Uterus (tissue), 4 donors: ENCODE results near the gene MYO16. TPM values are rescaled to one million over a fixed set of nuclear protein-coding genes. Genes with fewer than 3 reads are reported as not detected.

Experiments
- DNase-seq, 2 donors: peaks; one replicate each; pipeline ENCODE4 v3.0.0-alpha.2; 2019 to 2020
- H3K27ac ChIP-seq, 2 donors: fragments of 200-600 bp; sonication (generic); 1 replicate in 1 of 2; 2 replicates in 1 of 2; pipeline ENCODE4 v1.5.1; 2016 to 2018
- H3K27me3 ChIP-seq, 2 donors: fragments of 200-600 bp; sonication (generic); one replicate each; pipeline ENCODE4 v1.5.1; 2018 to 2019; ENCODE audit warnings: control low read depth in 1 of 2
- H3K36me3 ChIP-seq, 2 donors: fragments of 200-600 bp; sonication (generic); one replicate each; pipeline ENCODE4 v1.5.1; 2019; ENCODE audit warnings: control low read depth in 1 of 2
- H3K4me1 ChIP-seq, 2 donors: fragments of 200-600 bp; sonication (generic); one replicate each; pipeline ENCODE4 v1.5.1; 2018 to 2019; ENCODE audit warnings: control low read depth in 1 of 2
- H3K4me3 ChIP-seq, 2 donors: fragments of 200-600 bp; sonication (generic); 1 replicate in 1 of 2; 2 replicates in 1 of 2; pipeline ENCODE4 v1.5.1; 2018 to 2019; ENCODE audit warnings: mild to moderate bottlenecking in 1 of 2
- H3K9me3 ChIP-seq, 2 donors: fragments of 200-600 bp; sonication (generic); one replicate each; pipeline ENCODE4 v1.5.1; 2019; ENCODE audit warnings: control low read depth in 1 of 2
- CTCF ChIP-seq, 4 experiments: fragments of 200-600 bp in 2 of 4; fragments of 450-650 bp in 2 of 4; sonication (generic) in 2 of 4; IDR thresholded peaks; one replicate each; pipeline ENCODE4 v1.5.1; 2016 to 2019; ENCODE audit warnings: antibody characterized with exemption in 4 of 4, mild to moderate bottlenecking in 2 of 4, moderate library complexity in 1 of 4
- POLR2A ChIP-seq, 2 donors: fragments of 450-650 bp; IDR thresholded peaks; one replicate each; pipeline ENCODE4 v1.6.1; 2016; ENCODE audit warnings: antibody characterized with exemption in 2 of 2, mild to moderate bottlenecking in 1 of 2, moderate library complexity in 1 of 2
- intact Hi-C: fragments of 100-400 bp; cut with DNase I; formaldehyde crosslinking; loops from one replicate; pipeline ENCODE4 v1.15.1; 2023; ENCODE audit warnings: low total_unique reads
- total RNA-seq, 4 donors: library from RNA; depleted of rRNA in 3 of 4; stranded (reverse); fragments of >200 nt in 3 of 4; gene quantifications; one replicate each; pipeline versions ENCODE4 v1.1.0 to v1.2.4, GENCODE V29; 2014 to 2023
- donor health status: DM: yes; HTN: yes; CAD: no.

MYO16 gene
- total RNA-seq, 4 donors from 2014 or later = 0.35 to 0.88 TPM; not detected in 2

- no peaks in the 10 kb centered on the region for H3K4me1 ChIP-seq
- DNase-seq = no peak
- intact Hi-C loops = no loop called here
Observed at GRCh38 chr13:108926862-108927261, 297.5 kb downstream of the MYO16 start.

GRCh38 chr13:108927615-108928014 is 298.2 kb downstream of the MYO16 start:
- no peaks in the 10 kb centered on the region for H3K36me3 ChIP-seq
- no peak for DNase-seq
- no peaks in the 10 kb centered on the region for H3K9me3 ChIP-seq
- intact Hi-C loops = no loop called here
- no peak overlapping the region for H3K27ac ChIP-seq
- TF ChIP-seq CTCF (IDR thresholded peaks at IDR 0.05) = no peak
- H3K4me3 ChIP-seq = no peak overlapping the region
- no peaks in the 10 kb centered on the region for H3K27me3 ChIP-seq
- no peaks in the 10 kb centered on the region for H3K4me1 ChIP-seq

More at GRCh38 chr13:108926862-108927261, 297.5 kb downstream of the MYO16 start:
- Histone ChIP-seq H3K27ac (no peak overlapping the region), H3K27me3 (no peaks in the 10 kb centered on the region), H3K9me3 (no peaks in the 10 kb centered on the region), H3K36me3 (no peaks in the 10 kb centered on the region), H3K4me3 (no peak overlapping the region)
- TF ChIP-seq POLR2A (IDR thresholded peaks at IDR 0.05) = no peak
- TF ChIP-seq CTCF (IDR thresholded peaks at IDR 0.05) = no peak

GRCh38 chr13:108929532-108930206 is 300.3 kb downstream of the MYO16 start:
- Histone ChIP-seq H3K9me3 (no peaks in the 10 kb centered on the region), H3K4me1 (no peaks in the 10 kb centered on the region), H3K4me3 (no peak overlapping the region), H3K27me3 (no peaks in the 10 kb centered on the region), H3K27ac (no peak overlapping the region), H3K36me3 (no peaks in the 10 kb centered on the region)
- intact Hi-C loops = no loop called here
- DNase-seq = no peak
- no peak for TF ChIP-seq POLR2A (IDR thresholded peaks at IDR 0.05)
- no peak for TF ChIP-seq CTCF (IDR thresholded peaks at IDR 0.05)

- intact Hi-C loops = no loop called here
- no peak for DNase-seq
- TF ChIP-seq CTCF (IDR thresholded peaks at IDR 0.05) (no peak), POLR2A (IDR thresholded peaks at IDR 0.05) (no peak)
Observed at GRCh38 chr13:108932196-108932595, 302.8 kb downstream of the MYO16 start.

GRCh38 chr13:108933061-108933460 is 303.6 kb downstream of the MYO16 start:
- peaks cover 0 to 2% of the 10 kb centered on the region in 2 donors for H3K9me3 ChIP-seq
- H3K27me3 ChIP-seq = no peaks in the 10 kb centered on the region
- no peaks in the 10 kb centered on the region for H3K4me1 ChIP-seq
- H3K27ac ChIP-seq = no peak overlapping the region
- no peak for DNase-seq
- TF ChIP-seq POLR2A (IDR thresholded peaks at IDR 0.05) (no peak), CTCF (IDR thresholded peaks at IDR 0.05) (no peak)
- intact Hi-C loops = no loop called here
- H3K4me3 ChIP-seq = no peak overlapping the region
- no peaks in the 10 kb centered on the region for H3K36me3 ChIP-seq

More at GRCh38 chr13:108932196-108932595, 302.8 kb downstream of the MYO16 start:
- Histone ChIP-seq H3K27me3 (no peaks in the 10 kb centered on the region), H3K27ac (no peak overlapping the region), H3K4me1 (no peaks in the 10 kb centered on the region), H3K36me3 (no peaks in the 10 kb centered on the region), H3K9me3 (peaks cover 0 to 2% of the 10 kb centered on the region in 2 donors), H3K4me3 (no peak overlapping the region)
